SKM-1 treated with dmso at 0.1 percent for 144 hours (cell line): ENCODE measurements around the gene DOCK4.
"Not testable (repeated sequence)": the region's sequence is repeated elsewhere in the genome, so short reads cannot be mapped to it uniquely, and the experiment has no call there.

ENCODE experiments used
- DNase-seq: peaks from one replicate; lab custom pipeline; 2025; ENCODE audit not compliant: unreplicated experiment; lab: John Stamatoyannopoulos, UW

Gene DOCK4

DNA sequence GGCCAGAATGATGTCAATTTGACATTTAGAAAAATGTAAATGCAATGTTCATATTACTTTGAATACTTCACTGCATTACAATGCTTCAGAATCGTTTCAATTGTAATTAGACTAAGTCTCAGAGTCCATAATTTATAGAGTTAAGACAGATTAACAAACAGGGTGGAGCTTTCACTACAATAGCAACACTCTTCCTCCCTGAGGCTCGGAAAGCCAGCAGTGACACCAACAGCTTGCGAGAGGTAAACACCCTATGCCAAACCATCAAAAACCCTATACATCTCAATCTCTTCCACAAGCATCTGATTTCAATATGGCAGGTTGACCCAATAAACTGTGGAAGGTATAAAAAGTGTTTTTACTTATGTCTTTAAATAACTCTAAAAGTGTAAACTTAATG, 72.2 kb downstream of the DOCK4 start:
- no peak for DNase-seq

DNA sequence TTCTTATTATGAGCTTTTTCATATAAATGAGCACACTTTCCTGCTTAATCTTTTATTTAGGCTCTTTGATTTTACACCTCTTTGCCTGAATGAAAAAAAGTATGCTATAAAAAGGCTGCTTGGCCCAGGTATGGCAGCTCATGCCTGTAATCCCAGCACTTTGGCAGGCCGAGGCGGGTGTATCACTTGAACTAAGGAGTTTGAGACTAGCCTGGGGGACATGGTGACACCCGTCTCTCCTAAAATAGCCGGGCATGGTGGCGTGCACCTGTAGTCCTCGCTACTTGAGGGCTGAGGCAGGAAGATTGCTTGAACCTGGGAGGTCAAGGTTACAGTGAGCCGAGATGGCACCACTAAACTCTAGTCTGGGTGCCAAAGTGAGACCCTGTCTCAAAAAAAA, 72.9 kb downstream of the DOCK4 start:
- DNase-seq = no peak

DNA sequence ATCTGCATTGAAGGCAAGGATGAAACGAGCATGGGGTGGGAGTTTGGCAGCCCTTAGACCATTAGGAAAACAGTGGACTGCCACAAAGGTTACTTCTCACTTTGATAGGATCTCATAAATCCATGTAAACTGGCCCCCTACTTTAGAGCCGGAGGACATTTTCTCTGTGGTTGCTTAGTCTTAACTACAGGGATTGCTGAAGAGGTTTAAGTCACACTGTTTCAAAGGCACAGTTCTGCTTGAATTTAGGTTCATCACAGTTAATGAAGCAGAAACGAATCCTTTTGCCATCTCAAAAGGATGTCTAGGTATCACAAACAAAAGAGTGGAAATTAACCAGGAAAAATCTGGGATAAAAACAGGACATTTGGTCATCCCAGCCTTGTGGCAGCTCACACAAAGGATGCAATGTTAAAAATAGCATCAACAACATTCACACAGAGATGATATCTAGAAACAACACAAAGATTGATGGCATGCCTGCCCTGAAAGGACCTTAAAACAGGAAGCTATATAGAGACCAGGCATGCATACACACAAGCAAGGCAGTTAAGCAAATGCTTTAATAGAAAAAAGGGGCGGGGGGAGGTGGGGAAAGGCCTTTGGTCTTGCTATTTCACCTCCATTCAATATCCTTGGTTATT, 74.0 kb downstream of the DOCK4 start:
- DNase-seq = no peak

DNA sequence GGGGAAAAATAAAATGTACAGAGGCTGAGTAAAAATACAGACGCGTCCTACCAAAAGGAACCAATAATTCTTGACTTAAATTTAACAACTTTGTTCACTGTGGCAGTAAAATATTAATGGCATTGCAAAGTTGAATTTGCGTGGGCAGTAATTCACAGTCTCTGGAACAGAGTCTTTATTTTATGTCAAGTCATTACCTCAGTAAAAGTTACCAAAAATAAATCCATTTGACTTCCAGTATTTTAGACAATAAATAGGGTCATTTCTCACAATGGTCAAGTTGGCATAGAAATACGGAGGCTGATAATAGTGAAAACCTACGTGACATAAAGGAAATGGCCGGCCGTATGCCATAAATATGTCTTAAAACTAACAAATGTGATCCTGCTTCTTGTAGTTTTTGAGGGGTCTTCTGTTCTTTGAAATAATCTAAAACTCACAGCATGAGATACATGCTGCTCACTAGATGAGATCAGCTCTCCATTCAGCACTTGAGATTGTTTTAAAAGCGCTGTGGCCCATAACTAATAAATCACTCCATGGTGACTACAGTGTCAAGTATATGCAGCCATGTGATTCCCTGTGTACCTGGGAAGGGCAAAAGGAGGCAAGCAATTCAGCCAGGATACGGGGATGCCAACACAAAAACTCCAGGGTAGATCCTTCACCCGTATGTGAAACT, 75.3 kb downstream of the DOCK4 start:
- DNase-seq = no peak

DNA sequence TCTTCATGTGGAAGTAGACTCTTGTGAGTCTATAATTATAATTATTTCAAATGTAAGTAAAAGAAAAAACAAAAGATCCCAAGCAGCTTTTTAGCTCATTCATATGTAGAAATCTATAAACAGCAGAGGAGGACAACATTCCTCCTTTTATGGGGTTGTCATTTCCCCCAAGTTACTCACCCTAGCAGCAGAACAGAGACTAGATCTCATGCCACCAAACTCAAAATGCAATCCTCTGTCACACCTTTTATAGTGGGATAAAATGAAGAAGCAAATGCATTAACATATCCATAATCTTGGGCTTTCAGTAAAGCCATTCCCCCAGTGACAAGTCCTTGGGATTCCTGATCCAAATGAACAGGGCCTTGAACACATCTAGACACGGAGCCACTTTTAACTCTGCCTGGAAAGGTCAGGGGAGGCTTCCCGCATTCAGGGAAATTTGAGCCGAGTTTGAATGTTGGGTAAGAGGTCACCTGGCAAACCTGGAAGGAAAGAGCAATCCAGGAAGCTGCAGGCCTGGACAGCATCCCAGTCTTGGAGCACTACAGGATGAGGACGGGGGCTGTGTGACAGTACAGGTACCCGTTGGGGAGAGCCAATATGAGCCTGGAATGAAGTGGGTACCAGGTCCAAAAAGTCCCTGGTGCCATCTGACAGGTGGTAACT, 76.4 kb downstream of the DOCK4 start:
- DNase-seq = no peak

DNA sequence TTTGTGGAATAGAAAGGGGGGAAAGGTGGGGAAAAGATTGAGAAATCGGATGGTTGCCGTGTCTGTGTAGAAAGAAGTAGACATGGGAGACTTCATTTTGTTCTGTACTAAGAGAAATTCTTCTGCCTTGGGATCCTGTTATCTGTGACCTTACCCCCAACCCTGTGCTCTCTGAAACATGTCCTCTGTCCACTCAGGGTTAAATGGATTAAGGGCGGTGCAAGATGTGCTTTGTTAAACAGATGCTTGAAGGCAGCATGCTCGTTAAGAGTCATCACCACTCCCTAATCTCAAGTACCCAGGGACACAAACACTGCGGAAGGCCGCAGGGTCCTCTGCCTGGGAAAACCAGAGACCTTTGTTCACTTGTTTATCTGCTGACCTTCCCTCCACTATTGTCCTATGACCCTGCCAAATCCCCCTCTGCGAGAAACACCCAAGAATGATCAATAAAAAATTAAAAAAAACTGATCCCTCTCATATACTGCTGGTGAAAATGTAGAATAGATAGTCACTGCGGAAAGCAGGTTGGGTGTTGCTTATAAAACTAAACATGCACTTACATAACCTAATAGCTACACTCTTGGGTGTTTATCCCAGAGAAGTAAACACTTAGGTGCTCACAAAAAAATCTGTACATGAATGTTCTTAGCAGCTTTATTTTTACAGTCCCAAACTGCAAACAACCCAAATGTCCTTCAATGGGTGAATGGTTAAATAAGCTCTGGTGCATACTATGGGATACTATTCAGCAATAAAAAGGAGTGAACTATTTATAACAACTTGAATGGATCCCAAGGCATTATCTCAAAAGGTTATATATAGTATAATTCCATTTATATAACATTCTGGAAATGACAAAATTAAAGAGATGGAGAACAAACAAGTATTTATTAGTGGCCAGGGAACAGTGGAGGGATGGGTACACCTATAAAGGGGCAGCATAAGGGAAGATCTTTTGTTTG, 77.5 kb downstream of the DOCK4 start:
- not testable (repeated sequence) for DNase-seq

DNA sequence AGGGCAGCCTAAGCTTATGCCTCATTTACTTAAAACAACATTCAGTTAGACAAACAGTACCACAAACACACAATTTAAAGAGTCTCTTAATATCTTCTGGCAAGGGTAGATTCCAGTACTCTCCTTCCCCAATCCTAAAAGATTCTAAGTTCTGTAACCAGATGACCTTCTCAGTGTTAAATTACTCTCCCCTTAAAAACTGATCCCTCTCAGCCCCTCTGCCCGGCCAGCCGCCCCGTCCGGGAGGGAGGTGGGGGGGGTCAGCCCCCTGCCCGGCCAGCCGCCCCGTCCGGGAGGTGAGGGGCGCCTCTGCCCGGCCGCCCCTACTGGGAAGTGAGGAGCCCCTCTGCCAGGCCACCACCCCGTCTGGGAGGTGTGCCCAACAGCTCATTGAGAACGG, 78.2 kb downstream of the DOCK4 start:
- not testable (repeated sequence) for DNase-seq

DNA sequence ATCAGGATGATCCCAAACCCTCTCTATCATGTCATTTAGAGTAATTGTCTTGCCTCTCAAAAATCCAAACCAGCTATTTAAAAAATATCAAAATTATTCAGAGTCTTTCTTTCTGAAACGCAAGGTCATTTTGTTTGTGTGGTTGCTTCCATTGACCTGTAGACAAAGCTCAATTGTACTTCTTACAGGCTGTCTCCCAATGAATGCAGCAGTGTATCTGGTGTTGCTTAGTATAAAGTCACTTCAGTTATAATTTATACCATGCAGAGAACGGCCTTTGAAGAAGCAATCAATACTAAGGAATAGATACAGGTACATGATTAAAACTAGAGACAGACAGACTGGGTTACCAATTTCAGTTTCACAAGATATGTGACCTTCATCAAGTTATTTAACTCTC, 80.9 kb downstream of the DOCK4 start:
- DNase-seq = no peak

DNA sequence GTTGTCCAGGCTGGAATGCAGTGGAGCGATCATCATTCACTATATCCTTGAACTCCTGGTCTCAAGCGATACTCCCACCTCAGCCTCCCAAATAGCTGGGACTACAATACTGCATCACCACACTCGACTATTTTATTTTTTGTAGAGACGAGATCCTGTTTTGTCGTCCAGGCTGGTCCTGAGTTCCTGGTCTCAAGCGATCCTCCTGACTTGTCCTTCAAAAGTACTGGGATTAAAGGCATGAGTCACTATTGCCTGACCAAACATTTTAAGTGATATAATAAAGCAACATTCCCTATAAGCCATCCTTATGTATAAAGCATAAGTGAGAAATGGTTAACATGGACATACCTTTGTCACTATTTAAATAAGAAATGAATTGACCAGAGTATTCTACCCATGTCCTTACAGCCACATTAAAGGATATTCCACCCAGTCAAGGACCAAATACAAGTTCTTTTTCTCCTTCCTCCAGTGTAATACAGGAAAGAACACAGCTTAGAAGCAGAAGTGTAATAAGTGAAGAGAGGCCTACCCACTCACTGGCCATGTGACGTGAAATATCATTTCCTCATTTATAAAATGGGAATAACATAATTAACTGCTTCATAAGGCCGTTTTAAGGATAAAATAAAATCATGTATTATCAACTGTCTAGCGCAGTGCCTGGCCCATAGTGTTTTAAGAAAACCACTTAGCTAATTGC, 82.0 kb downstream of the DOCK4 start:
- DNase-seq = no peak

DNA sequence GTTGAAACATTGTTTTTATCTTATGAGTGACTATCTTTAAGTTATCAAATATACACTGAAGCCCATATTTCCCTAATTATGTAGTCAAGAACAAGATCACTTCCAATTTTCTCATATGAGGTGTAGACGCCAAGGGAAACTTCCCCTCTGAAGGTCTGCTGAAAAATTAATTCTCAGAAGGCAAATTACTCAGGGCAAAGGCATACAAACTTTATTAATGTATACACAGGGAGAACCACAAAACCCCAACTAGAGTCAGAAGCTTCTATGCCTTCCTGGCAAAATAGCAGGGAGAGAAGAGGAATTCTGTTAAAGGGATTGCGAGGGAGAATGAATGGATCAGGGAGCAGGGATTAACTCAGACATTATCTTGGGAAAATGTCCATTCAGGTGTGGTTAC, 83.4 kb downstream of the DOCK4 start:
- no peak for DNase-seq

DNA sequence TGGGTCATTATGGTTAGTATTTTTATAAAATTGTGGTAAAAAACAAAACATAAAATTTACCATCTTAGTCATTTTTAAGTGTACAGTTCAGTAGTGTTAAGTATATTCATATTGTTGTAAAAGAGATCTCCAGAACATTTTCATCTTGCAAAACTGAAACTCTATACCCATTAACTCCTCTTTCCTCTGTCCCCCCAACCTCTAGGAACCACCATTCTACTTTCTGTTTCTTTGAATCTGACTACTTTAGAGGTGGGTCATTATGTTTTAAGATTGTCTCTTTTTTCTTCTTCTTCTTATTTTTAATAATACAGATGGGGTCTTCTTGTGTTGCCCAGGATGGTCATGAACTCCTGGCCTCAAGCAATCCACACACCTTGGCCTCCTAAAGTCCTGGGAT, 84.1 kb downstream of the DOCK4 start:
- no peak for DNase-seq

DNA sequence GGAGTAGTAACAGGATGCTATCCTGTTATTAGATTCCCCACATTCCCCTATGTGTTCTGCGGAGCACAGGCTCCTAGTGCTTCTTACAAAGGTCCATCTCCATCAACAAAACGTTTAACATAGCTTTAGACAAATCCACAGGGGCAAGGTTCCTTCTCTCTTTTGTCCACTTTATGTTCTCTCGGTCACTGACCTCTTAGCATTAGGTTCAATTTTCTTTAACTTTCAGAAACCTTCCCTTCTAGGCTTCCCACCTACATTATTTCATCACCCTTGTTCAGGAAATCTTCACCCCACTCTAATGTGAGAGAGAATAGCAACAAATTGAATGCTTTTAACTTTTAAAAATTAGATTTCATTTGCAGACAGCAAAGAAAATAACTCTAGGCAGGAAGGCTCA, 84.9 kb downstream of the DOCK4 start:
- DNase-seq = no peak

DNA sequence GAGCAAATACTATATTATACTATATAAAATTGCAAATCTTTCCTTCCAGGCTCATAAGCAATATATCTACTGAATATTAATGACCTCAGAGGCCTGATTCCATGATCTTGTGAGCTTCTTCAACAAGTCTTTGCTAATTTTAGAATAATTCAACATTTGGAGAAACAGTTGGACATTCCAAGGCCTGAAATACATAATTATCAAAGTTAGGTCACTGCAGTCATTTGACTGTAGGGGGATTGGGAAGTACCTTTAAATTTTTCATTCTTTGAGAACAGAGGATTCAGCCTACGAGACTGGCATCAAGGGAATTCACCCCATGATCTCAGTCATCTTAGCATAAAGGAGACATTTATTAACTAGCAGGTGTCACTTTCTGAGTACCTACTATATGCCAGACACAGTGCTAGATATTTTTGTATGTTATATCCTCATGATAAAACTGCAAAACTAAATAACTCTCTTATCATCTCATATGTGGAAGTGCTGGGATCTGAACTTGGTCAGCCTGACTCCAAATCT, 85.4 kb downstream of the DOCK4 start:
- no peak for DNase-seq

DNA sequence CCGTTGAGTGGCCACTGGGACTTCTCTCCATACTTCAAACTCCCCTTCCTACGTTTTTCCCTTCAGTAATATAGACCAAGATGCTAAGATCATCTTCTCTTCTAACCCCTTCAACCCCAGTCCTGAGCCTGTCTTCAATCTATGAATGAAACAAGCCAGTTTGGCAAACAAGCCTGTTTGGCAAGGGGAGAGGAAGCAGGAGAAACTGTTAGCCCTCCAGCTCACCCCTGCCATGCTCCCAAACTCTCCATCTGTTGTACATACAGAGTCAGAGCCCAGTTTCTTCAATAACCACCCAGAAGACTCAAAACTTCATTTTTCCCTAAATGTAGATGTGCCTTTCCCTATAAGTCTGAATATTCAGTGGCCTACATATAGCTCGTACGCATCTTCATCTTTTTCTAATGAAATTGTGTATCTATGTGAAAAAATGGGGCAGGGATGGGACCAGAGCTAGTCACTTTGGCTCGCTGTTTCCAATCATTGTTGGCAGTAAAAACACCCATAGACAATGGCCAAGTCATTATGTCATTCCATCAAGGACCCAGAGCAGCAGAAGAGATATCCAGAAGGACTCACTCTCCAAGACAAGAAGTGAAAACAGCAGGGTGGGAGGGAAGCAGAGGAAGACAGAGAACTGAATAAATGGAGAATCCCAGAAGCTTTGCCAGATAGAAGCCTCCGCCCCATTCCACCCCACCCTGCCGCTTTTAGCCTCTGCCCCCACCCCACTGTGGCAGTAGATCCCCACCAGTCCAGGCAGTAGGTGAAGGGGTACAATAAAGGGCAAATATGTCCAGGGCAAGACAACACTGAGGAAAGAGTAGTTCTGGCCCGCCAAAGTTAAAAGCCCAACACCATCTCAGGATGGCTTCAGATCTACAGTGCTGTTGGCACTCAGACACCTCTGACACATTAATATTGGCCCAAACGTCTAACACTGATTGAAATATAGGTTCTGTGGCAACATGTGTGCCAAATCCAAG, 87.3 kb downstream of the DOCK4 start:
- DNase-seq = no peak

DNA sequence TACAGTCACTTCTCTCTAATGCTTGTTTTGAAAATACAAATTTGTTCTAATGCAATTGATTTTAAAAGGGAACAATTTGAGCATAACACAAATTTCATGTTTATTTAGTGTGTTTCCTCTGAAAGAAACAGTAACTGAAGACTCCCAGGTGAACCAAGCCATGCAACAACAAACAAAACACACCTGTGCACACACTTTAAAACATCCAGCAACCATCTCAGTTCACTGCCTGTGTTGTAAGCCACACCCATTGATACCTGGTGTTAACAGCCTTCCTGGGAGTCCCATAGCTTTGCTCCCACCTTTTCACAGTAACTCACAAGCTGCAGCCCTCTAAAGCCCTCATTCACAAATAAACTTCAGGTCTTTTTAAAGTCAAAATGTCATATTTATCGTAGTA, 89.3 kb downstream of the DOCK4 start:
- no peak for DNase-seq

DNA sequence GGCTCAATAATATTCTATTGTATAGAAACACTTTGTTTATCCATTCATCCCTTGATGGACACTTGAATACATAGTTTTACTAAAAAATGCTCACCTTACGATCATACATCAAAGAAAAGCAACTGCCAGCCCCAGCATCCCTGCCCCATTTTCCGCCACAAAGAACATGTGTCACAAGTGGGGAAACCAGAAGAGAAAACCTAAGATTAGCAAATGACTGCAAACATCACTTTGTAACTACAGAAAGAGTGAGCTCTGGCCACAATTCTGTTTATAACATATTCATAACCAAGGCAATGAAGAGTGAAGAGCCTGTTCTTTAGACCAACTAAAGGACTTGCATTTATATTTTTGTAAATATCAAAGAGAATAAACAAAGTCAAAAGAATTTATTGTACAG, 89.8 kb downstream of the DOCK4 start:
- DNase-seq = no peak

DNA sequence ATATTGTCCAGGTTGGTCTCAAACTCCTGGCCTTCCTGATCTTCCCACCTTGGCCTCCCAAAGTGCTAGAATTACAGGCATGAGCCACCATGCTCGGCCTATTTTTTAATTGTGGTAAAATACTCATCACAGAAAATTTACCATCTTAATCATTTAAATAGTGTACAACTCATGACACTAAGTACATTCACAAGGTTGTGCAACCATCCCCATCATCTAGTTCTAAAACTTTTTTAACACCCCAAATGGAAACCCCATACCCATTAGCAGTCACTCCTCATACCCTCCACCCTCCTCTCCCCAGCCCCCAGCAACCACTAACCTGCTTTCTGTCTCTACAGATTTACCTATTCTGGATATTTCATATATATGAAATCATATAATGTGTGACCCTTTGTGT, 90.3 kb downstream of the DOCK4 start:
- no peak for DNase-seq

DNA sequence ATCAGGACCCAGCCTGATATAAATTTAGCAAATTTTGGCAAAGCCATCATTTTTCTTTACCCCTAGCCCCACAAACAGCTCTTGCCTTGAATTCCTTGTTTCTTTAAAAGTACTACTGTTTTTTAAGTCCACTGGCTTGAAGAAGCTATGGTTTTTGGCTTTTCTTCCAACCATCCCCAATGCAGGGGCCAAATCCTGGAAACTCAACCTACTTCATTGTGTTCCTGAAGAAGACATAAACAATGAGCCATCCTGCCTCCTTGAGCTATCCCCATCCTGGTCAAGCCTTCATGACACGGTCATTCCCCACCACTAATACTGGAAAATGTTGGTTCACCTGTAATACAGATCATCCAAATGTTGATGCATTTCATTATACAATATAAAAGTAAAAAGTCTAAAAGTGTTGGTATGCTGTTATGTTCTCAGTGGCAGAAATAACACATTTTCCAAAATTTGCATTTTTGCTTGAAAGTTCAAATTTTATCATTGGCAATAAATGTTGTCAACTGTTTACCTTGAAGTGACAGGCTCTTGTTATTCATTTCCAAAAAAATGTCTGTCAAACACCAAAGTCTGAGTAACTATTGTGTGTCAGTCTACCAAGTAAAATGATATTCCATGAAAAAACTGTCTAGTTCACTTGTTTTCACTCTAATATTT, 92.2 kb downstream of the DOCK4 start:
- no peak for DNase-seq

DNA sequence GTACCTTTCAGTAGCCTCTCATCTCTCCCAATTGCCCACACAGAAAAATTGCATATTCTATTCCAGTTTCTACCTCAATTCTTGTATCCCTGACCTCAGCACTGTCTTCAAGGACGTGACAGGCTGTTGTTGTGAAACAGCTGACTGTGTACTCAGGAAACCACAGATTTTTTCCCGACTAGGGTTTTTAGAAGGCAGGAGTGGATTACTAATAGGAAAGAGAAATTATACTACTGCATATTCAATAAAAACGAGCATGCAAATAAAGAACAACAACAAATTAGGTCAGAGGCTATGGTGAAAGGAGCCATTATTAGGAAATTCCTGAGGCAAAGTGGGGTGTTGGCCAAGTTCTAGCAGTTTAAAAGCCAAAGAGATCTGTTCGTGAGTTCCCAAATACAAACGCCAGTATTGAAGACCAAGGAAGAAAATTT, 93.4 kb downstream of the DOCK4 start:
- DNase-seq = no peak
